ENCODE results near the gene PTGFRN. TPM values are rescaled to one million over a fixed set of nuclear protein-coding genes. Genes with fewer than 3 reads are reported as not detected.

The PTGFRN gene
- total and polyA plus RNA-seq, 2 of the 13 experiments (the other 11 are each of a cell fraction or from before 2014, with no cell fraction given) = 3.3 to 11.3 TPM

GRCh38 chr1:117032266-117032665, 122.5 kb downstream of the PTGFRN start (continued):
- no peak for TF ChIP-seq ZNF343 (CRISPR knock-in tag; IDR thresholded peaks at IDR 0.05)

GRCh38 chr1:117032681-117033539, 123.2 kb downstream of the PTGFRN start:
- CTCF ChIA-PET (ENCODE audit: low intra/inter-chr PET ratio, low total read pairs) = no interaction called here
- 33% methylated on average over 11 of the region's 11 CpGs for WGBS (ENCODE audit: low lambda C conversion rate)
- Histone ChIP-seq H3K4me3 (replicated peaks in 1 of 3; ENCODE audit: insufficient read depth in 1 of 3, low read depth in 2 of 3, low read length in 3 of 3) (no peak overlapping the region), H3K27me3 (ENCODE audit: control insufficient read depth in 1 of 2, insufficient read depth in 2 of 2, low read length in 2 of 2) (no peaks in the 10 kb centered on the region), H4K20me1 (ENCODE audit: insufficient read depth, low read length) (no peaks in the 10 kb centered on the region), H2AFZ (ENCODE audit: low read length) (no peak overlapping the region), H3K9ac (ENCODE audit: insufficient read depth, low read depth, low read length) (no peak overlapping the region), H3K9me3 (ENCODE audit: low read length) (no peaks in the 10 kb centered on the region), H3K4me2 (ENCODE audit: low read depth, low read length) (no peak overlapping the region), H3K79me2 (ENCODE audit: insufficient read depth, low read length) (no peaks in the 10 kb centered on the region), H3K4me1 (ENCODE audit: insufficient read depth, low read length) (no peaks in the 10 kb centered on the region), H3K36me3 (replicated peaks in 1 of 2; ENCODE audit: control insufficient read depth in 1 of 2, insufficient read depth in 2 of 2, low read length in 2 of 2) (no peaks in the 10 kb centered on the region), H3K27ac (ENCODE audit: extremely low read length, insufficient read depth, low read length) (no peak overlapping the region)
- BruUV-seq (replicated peaks) = no TSS peak
- in situ Hi-C loops (cut with HindIII; ENCODE audit: extremely low pct_ligation_motif_present, low pct_unique_long_range_greater_than_20kb) (no loop called here), intact Hi-C loops (cut with micrococcal nuclease; ENCODE audit: unreplicated experiment) (no loop called here)
- DNase-seq (ENCODE audit: low spot score) (no peak), ATAC-seq (no peak), FAIRE-seq (no peak)
- TF ChIP-seq SOX5 (CRISPR knock-in tag; IDR thresholded peaks at IDR 0.05; ENCODE audit: borderline replicate concordance) = no peak
- TF ChIP-seq ZNF292 (CRISPR knock-in tag; IDR thresholded peaks at IDR 0.05; ENCODE audit: borderline replicate concordance, low read depth) = no peak
- no peak for TF ChIP-seq MXI1 (IDR thresholded peaks at IDR 0.05; ENCODE audit: borderline replicate concordance, low read depth, low read length)
- no peak for TF ChIP-seq IRF2 (CRISPR knock-in tag; IDR thresholded peaks at IDR 0.05)
- no peak for TF ChIP-seq ZNF816 (CRISPR knock-in tag; IDR thresholded peaks at IDR 0.05; ENCODE audit: borderline replicate concordance)
- TF ChIP-seq AFF4 (CRISPR knock-in tag; IDR thresholded peaks at IDR 0.05) = no peak
- no peak for TF ChIP-seq SIX1 (CRISPR knock-in tag; IDR thresholded peaks at IDR 0.05; ENCODE audit: borderline replicate concordance)
- no peak for TF ChIP-seq RBM22 (optimal IDR thresholded peaks at IDR 0.05; ENCODE audit: low read length)
- no peak for TF ChIP-seq E2F1 (CRISPR knock-in tag; IDR thresholded peaks at IDR 0.05)
- TF ChIP-seq REL (CRISPR knock-in tag; conservative IDR thresholded peaks at IDR 0.05) = no peak
- no peak for TF ChIP-seq BATF2 (CRISPR knock-in tag; IDR thresholded peaks at IDR 0.05)
- TF ChIP-seq DPF2 (CRISPR knock-in tag; IDR thresholded peaks at IDR 0.05; ENCODE audit: borderline replicate concordance, low read depth) = no peak
- no peak for TF ChIP-seq ZNF354B (CRISPR knock-in tag; IDR thresholded peaks at IDR 0.05)
- TF ChIP-seq ZNF737 (CRISPR knock-in tag; IDR thresholded peaks at IDR 0.05; ENCODE audit: borderline replicate concordance) = no peak
- POLR2A ChIA-PET = no interaction called here

Measured in HepG2 (cell line).